ENCODE results near the gene TUT1. TPM values are rescaled to one million over a fixed set of nuclear protein-coding genes. Genes with fewer than 3 reads are reported as not detected.

TUT1 gene
- total RNA-seq, 1 experiment from 2014 or later = 20.7 TPM

GRCh38 chr11:62621567-62622470, 30.5 kb upstream of the TUT1 start, which contains the start of gene B3GAT3:
Gene B3GAT3, minus strand, starts transcription at chr11:62621986. Its CDS starts 39 bp downstream, at chr11:62621947.
- Histone ChIP-seq H3K18ac (ENCODE audit: insufficient read length, low read depth, low read length) (peak within 1 kb of the TSS; percentile 87), H2AK5ac (ENCODE audit: insufficient read length, low read length) (no peak within 1 kb of the TSS), H3K79me1 (ENCODE audit: insufficient read depth, low read depth, low read length, poor library complexity, severe bottlenecking) (no peaks in the 10 kb centered on the region), H4K91ac (ENCODE audit: insufficient read length, low read depth, low read length) (no peak within 1 kb of the TSS), H3K4me1 (ENCODE audit: insufficient read depth, low read length) (peaks cover 2% of the 10 kb centered on the region; the same call in 1 of the 2 replicates), H3K4me2 (ENCODE audit: insufficient read depth, insufficient read length, low read length) (peak within 1 kb of the TSS; percentile 98), H3K27me3 (ENCODE audit: insufficient read depth, low read length) (no peaks in the 10 kb centered on the region), H4K5ac (ENCODE audit: insufficient read length, low read depth, low read length) (no peak within 1 kb of the TSS), H4K8ac (replicated peaks; ENCODE audit: insufficient read length, low read depth, low read length) (no peak within 1 kb of the TSS), H2BK20ac (ENCODE audit: low read depth, low read length, poor library complexity, severe bottlenecking) (no peak within 1 kb of the TSS), H3K14ac (ENCODE audit: insufficient read depth, low read length) (peak within 1 kb of the TSS; percentile 83), H3K4ac (ENCODE audit: low read depth, low read length) (no peak within 1 kb of the TSS), H2BK5ac (ENCODE audit: insufficient read length, low read length) (no peak within 1 kb of the TSS), H3K56ac (ENCODE audit: insufficient read length, low read depth, low read length) (no peak within 1 kb of the TSS), H3K9ac (ENCODE audit: extremely low read depth, insufficient read length, low read length) (peak within 1 kb of the TSS; percentile 85), H2BK120ac (ENCODE audit: low read depth, low read length, poor library complexity, severe bottlenecking) (no peak within 1 kb of the TSS), H3K79me2 (ENCODE audit: insufficient read depth, low read length) (no peaks in the 10 kb centered on the region; the same call in 1 of the 2 replicates), H3K27ac (ENCODE audit: insufficient read length, low read depth, low read length) (no peak within 1 kb of the TSS), H2BK15ac (ENCODE audit: low read depth, low read length) (no peak within 1 kb of the TSS), H3K23ac (ENCODE audit: insufficient read length, low read depth, low read length) (peak within 1 kb of the TSS; percentile 93), H2BK12ac (ENCODE audit: insufficient read length, low read depth, low read length) (no peak within 1 kb of the TSS), H3K9me3 (ENCODE audit: control insufficient read depth, low read depth, low read length) (no peaks in the 10 kb centered on the region), H4K20me1 (ENCODE audit: control insufficient read depth, insufficient read depth, insufficient read length) (no peaks in the 10 kb centered on the region), H3K23me2 (ENCODE audit: insufficient read length, low read depth, low read length, poor library complexity, severe bottlenecking) (peaks cover 8% of the 10 kb centered on the region), H3T11ph (ENCODE audit: low read length) (no peak within 1 kb of the TSS), H2AFZ (ENCODE audit: low read length) (no peak within 1 kb of the TSS)
- Mint-ChIP-seq H3K27me3 (ENCODE audit: low read depth) (no peaks in the 10 kb centered on the region), H3K27ac (peak within 1 kb of the TSS; percentile 95 to 98 (median 96)), H3K4me3 (peak within 1 kb of the TSS; percentile 95 to 98), H3K9me3 (no peaks in the 10 kb centered on the region), H3K4me1 (peaks cover 17 to 19% of the 10 kb centered on the region in 2 experiments), H3K36me3 (ENCODE audit: insufficient read depth in 1 of 3, low read depth in 3 of 3) (peaks cover 19 to 39% (median 38%) of the 10 kb centered on the region in 3 experiments; a peak in 6 of 7 replicates)
- DNase-seq = peak; percentile 99
- WGBS (ENCODE audit: extremely low coverage, insufficient read length, low lambda C conversion rate) = no CpG with 5 or more reads among the region's 77 CpGs
- TF ChIP-seq CTCF (conservative IDR thresholded peaks at IDR 0.05) = no peak

Data from H9 (cell line).